SK-N-SH treated with all-trans-retinoic acid at 6 μM for 48 hours (cell line): ENCODE data around the gene IQSEC1.

Experiments
- ATAC-seq: fragments of 200-7000 bp; cut with Tn5 transposase; 3 replicates; pipeline ENCODE4 v1.9.1; 2020; ENCODE audit warnings: mild to moderate bottlenecking, moderate library complexity
- ARNTL ChIP-seq: fragments of 450-650 bp; formaldehyde crosslinking; IDR thresholded peaks from 2 replicates; pipeline ENCODE4 v1.5.0; 2020; ENCODE audit warnings: low read depth, mild to moderate bottlenecking, moderate library complexity, borderline replicate concordance
- BACH2 ChIP-seq: fragments of 250-450 bp; sonication (Bioruptor Pico); IDR thresholded peaks from 2 replicates; pipeline ENCODE4 v1.9.0; 2021; ENCODE audit warnings: mild to moderate bottlenecking, borderline replicate concordance
- CSDC2 ChIP-seq: fragments of 250-450 bp; sonication (Bioruptor Pico); IDR thresholded peaks from 2 replicates; pipeline ENCODE4 v1.5.0; 2020; ENCODE audit warnings: mild to moderate bottlenecking, moderate library complexity
- ESRRG ChIP-seq: fragments of 250-450 bp; sonication (Bioruptor Pico); IDR thresholded peaks from 2 replicates; pipeline ENCODE4 v1.6.1; 2021; ENCODE audit warnings: mild to moderate bottlenecking
- GLIS3 ChIP-seq: fragments of 250-450 bp; sonication (Bioruptor Pico); IDR thresholded peaks from 2 replicates; pipeline ENCODE4 v1.5.0; 2020; ENCODE audit warnings: mild to moderate bottlenecking, moderate library complexity
- ISL1 ChIP-seq: fragments of 250-450 bp; sonication (Bioruptor Pico); IDR thresholded peaks from 2 replicates; pipeline ENCODE4 v2.1.2; 2022; ENCODE audit warnings: mild to moderate bottlenecking, moderate library complexity
- OSR1 ChIP-seq: fragments of 250-450 bp; sonication (Bioruptor Pico); IDR thresholded peaks from 2 replicates; pipeline ENCODE4 v1.8.0; 2022; ENCODE audit warnings: moderate library complexity, mild to moderate bottlenecking, inconsistent platforms
- PPARA ChIP-seq: fragments of 250-450 bp; sonication (Bioruptor Pico); IDR thresholded peaks from 2 replicates; pipeline ENCODE4 v1.5.0; 2020; ENCODE audit warnings: mild to moderate bottlenecking, borderline replicate concordance
- RARB ChIP-seq: fragments of 250-450 bp; sonication (Bioruptor Pico); IDR thresholded peaks from 2 replicates; pipeline ENCODE4 v1.8.0; 2021; ENCODE audit warnings: mild to moderate bottlenecking, moderate library complexity
- SNAI2 ChIP-seq: fragments of 250-450 bp; sonication (Bioruptor Pico); IDR thresholded peaks from 2 replicates; pipeline ENCODE4 v1.5.0; 2020; ENCODE audit warnings: mild to moderate bottlenecking, moderate library complexity
- TOX ChIP-seq: fragments of 250-450 bp; sonication (Bioruptor Pico); IDR thresholded peaks from 2 replicates; pipeline ENCODE4 v1.8.0; 2021; ENCODE audit warnings: mild to moderate bottlenecking, moderate library complexity, borderline replicate concordance
- ZC3H10 ChIP-seq: fragments of 250-450 bp; sonication (Bioruptor Pico); IDR thresholded peaks from 2 replicates; pipeline ENCODE4 v1.5.1; 2021; ENCODE audit warnings: mild to moderate bottlenecking, moderate library complexity
- ZFP3 ChIP-seq: fragments of 250-450 bp; sonication (Bioruptor Pico); IDR thresholded peaks from 2 replicates; pipeline ENCODE4 v1.5.0; 2020; ENCODE audit warnings: mild to moderate bottlenecking, moderate library complexity
- ZFP30 ChIP-seq: fragments of 450-650 bp; formaldehyde crosslinking; IDR thresholded peaks from 2 replicates; pipeline ENCODE4 v1.5.0; 2022; ENCODE audit warnings: mild to moderate bottlenecking, moderate library complexity
- ZNF565 ChIP-seq: fragments of 450-650 bp; formaldehyde crosslinking; conservative IDR thresholded peaks from 2 replicates; pipeline ENCODE4 v1.5.0; 2020; ENCODE audit warnings: low read depth, mild to moderate bottlenecking, moderate library complexity
- ZNF8 ChIP-seq: fragments of 450-650 bp; formaldehyde crosslinking; IDR thresholded peaks from 2 replicates; pipeline ENCODE4 v1.5.0; 2020; ENCODE audit warnings: mild to moderate bottlenecking, moderate library complexity
- TF ChIP-seq, protein P1 (sequence below): fragments of 250-450 bp; sonication (Bioruptor Pico); IDR thresholded peaks from 2 replicates; pipeline ENCODE4 v1.8.0; 2020; ENCODE audit warnings: mild to moderate bottlenecking, moderate library complexity, borderline replicate concordance
- TF ChIP-seq, protein P2 (sequence below): fragments of 250-450 bp; sonication (Bioruptor Pico); IDR thresholded peaks from 2 replicates; pipeline ENCODE4 v1.5.1; 2020; ENCODE audit warnings: low read depth, mild to moderate bottlenecking, moderate library complexity
- TF ChIP-seq, protein P3 (sequence below): fragments of 250-450 bp; sonication (Bioruptor Pico); IDR thresholded peaks from 2 replicates; pipeline ENCODE4 v1.8.0; 2021; ENCODE audit warnings: low read depth, mild to moderate bottlenecking, moderate library complexity, borderline replicate concordance
- TF ChIP-seq, protein P4 (sequence below): fragments of 250-450 bp; sonication (Bioruptor Pico); IDR thresholded peaks from 2 replicates; pipeline ENCODE4 v1.5.1; 2021; ENCODE audit warnings: mild to moderate bottlenecking, moderate library complexity

The IQSEC1 gene

DNA sequence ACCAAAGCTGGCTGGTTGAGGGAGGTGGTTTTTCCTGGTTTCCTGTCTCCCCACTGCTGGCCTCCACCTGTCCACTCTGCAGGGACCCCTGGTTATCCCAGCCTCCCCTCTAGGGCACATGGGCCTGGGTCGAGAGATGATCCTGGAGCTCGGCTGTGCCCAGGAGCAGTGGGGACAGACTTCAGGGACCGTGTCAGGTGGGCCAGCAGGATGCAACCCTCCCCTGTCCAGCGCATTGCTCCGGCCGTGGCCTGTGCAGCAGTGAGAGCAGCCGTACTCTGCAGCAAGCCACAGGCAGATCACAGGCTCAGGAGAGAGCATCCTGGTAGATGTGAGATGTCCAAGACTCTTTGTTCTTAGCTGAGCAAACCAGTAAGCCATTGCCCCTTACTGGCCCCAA is 139.3 kb downstream of the IQSEC1 start (continued):
- no peak for TF ChIP-seq RARB (CRISPR knock-in tag)
- TF ChIP-seq OSR1 (CRISPR knock-in tag) = no peak
- TF ChIP-seq, protein P1, sequence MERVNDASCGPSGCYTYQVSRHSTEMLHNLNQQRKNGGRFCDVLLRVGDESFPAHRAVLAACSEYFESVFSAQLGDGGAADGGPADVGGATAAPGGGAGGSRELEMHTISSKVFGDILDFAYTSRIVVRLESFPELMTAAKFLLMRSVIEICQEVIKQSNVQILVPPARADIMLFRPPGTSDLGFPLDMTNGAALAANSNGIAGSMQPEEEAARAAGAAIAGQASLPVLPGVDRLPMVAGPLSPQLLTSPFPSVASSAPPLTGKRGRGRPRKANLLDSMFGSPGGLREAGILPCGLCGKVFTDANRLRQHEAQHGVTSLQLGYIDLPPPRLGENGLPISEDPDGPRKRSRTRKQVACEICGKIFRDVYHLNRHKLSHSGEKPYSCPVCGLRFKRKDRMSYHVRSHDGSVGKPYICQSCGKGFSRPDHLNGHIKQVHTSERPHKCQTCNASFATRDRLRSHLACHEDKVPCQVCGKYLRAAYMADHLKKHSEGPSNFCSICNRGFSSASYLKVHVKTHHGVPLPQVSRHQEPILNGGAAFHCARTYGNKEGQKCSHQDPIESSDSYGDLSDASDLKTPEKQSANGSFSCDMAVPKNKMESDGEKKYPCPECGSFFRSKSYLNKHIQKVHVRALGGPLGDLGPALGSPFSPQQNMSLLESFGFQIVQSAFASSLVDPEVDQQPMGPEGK (CRISPR knock-in tag) = no peak
- TF ChIP-seq PPARA (CRISPR knock-in tag) = no peak
- TF ChIP-seq, all 23 proteins: peak for 0

DNA sequence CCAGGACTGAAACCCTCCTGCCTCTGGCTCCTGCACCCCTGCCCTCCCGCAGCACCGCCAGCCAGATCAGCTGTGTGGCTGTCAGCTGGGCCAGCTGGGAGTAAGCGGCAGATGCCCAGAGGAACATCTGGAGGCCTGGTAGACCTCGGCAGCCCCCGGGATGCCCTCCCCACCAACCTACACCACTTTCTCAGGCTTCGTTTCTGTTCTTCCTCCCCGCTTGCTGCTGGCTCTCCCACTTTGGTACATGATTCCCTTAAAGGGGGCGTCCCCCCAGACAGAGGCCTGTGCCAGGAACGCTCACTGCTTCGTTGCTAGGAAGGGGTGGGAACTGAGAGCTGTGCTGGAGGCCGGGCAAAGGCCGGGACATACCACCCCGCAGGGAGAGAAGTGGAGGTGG is 140.5 kb downstream of the IQSEC1 start:
- ATAC-seq = no peak

DNA sequence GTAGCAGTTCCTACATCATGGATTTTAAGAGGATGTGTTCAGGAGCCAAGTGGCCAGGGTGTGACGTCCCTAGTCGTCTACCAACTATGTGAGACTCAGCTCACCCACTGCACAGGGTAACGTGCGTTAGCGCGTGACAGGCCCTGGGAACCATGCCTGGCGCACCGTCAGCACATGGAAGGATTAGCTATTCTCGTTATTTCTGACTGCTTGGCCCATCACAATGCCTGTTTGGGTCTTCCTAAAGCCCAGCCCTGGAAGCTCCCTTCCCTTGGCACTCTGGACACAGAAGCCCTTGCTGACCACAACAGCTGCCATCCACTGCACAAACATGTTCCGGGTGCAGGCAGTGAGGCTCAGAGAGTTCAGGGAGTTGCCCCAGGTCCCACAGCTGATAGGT is 140.9 kb downstream of the IQSEC1 start:
- TF ChIP-seq GLIS3 = no peak
- TF ChIP-seq ZNF8 (CRISPR knock-in tag) = no peak
- no peak for TF ChIP-seq TOX (CRISPR knock-in tag)
- TF ChIP-seq ZFP30 (CRISPR knock-in tag) = no peak
- no peak for TF ChIP-seq OSR1 (CRISPR knock-in tag)
- no peak for TF ChIP-seq CSDC2 (CRISPR knock-in tag)
- TF ChIP-seq, protein P1 (CRISPR knock-in tag) = no peak
- TF ChIP-seq, all 23 proteins: peak for 0
- ATAC-seq = no peak

More for the DNA sequence above, 140.5 kb downstream of the IQSEC1 start:
- TF ChIP-seq ZNF8 (CRISPR knock-in tag) (no peak), ZNF565 (CRISPR knock-in tag) (no peak), SNAI2 (CRISPR knock-in tag) (no peak)
- TF ChIP-seq, protein P2, sequence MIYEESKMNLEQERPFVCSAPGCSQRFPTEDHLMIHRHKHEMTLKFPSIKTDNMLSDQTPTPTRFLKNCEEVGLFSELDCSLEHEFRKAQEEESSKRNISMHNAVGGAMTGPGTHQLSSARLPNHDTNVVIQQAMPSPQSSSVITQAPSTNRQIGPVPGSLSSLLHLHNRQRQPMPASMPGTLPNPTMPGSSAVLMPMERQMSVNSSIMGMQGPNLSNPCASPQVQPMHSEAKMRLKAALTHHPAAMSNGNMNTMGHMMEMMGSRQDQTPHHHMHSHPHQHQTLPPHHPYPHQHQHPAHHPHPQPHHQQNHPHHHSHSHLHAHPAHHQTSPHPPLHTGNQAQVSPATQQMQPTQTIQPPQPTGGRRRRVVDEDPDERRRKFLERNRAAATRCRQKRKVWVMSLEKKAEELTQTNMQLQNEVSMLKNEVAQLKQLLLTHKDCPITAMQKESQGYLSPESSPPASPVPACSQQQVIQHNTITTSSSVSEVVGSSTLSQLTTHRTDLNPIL (CRISPR knock-in tag) = no peak

DNA sequence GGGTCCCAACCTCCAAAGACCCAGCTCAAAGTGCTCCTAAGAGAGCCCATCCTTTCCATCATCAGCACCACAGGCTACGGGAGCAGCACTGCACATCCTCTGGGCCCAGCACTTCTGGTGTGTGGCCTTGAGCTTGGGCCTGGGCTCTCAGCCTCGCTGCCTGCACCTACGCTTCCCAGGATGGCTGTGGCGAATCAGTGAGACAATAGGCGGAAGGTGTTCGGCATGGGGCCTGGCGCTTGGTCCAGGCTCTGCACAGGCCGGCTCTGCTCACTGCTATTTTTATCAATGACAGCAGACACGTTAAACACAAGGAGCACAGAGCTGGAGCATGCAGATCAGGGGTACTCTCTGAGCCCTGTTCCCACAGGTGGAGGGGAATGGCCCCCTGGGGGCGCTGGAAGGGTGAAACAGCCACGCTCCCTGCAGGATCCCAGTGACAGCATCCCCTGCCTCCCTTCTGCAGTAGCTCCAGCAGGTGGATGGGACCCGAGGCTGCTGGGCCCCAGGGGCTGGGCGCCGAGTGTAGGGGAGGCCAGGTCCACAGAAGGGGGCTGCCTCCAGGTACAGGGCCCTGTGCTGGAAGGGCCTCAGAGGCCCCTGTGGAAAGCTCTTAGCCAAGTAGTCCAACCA is 141.8 kb downstream of the IQSEC1 start:
- no peak for ATAC-seq
- no peak for TF ChIP-seq ISL1 (CRISPR knock-in tag)
- TF ChIP-seq ZNF8 (CRISPR knock-in tag) = no peak
- TF ChIP-seq, protein P3, sequence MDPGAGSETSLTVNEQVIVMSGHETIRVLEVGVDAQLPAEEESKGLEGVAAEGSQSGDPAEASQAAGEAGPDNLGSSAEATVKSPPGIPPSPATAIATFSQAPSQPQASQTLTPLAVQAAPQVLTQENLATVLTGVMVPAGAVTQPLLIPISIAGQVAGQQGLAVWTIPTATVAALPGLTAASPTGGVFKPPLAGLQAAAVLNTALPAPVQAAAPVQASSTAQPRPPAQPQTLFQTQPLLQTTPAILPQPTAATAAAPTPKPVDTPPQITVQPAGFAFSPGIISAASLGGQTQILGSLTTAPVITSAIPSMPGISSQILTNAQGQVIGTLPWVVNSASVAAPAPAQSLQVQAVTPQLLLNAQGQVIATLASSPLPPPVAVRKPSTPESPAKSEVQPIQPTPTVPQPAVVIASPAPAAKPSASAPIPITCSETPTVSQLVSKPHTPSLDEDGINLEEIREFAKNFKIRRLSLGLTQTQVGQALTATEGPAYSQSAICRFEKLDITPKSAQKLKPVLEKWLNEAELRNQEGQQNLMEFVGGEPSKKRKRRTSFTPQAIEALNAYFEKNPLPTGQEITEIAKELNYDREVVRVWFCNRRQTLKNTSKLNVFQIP (CRISPR knock-in tag) = no peak
- TF ChIP-seq CSDC2 (CRISPR knock-in tag) = no peak
- TF ChIP-seq SNAI2 (CRISPR knock-in tag) = no peak
- no peak for TF ChIP-seq ZFP3 (CRISPR knock-in tag)
- no peak for TF ChIP-seq TOX (CRISPR knock-in tag)

DNA sequence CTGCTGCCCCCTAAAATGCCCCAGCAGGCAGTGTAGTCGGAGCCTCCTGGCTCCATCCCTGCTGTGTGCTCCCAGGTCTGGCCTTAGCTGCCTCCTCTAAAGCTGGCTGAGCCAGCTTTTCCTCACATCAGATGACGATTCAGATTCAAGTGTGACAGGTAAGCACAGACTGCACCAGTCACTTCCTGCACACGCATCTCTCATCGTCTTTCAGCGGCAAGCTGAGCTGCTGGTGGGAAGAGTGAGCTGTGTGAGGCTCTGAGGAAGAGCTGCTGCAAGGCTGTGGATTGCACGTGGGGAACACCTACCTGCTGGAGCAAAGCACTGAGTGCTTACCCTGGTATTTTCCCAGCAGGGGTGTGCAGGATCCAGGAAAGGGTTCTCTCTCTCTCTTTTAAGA is 143.4 kb downstream of the IQSEC1 start:
- no peak for ATAC-seq
- TF ChIP-seq SNAI2 (CRISPR knock-in tag) (no peak), ARNTL (no peak), ZFP30 (CRISPR knock-in tag) (no peak), PPARA (CRISPR knock-in tag) (no peak), ESRRG (no peak), ISL1 (CRISPR knock-in tag) (no peak), ZC3H10 (CRISPR knock-in tag) (no peak), BACH2 (CRISPR knock-in tag) (no peak)
- TF ChIP-seq, protein P4, sequence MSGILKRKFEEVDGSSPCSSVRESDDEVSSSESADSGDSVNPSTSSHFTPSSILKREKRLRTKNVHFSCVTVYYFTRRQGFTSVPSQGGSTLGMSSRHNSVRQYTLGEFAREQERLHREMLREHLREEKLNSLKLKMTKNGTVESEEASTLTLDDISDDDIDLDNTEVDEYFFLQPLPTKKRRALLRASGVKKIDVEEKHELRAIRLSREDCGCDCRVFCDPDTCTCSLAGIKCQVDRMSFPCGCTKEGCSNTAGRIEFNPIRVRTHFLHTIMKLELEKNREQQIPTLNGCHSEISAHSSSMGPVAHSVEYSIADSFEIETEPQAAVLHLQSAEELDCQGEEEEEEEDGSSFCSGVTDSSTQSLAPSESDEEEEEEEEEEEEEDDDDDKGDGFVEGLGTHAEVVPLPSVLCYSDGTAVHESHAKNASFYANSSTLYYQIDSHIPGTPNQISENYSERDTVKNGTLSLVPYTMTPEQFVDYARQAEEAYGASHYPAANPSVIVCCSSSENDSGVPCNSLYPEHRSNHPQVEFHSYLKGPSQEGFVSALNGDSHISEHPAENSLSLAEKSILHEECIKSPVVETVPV = no peak
- TF ChIP-seq, protein P1 (CRISPR knock-in tag) = no peak
- TF ChIP-seq, protein P3 (CRISPR knock-in tag) = no peak
